GM20000 (cell line): ENCODE measurements around the gene MLXIP.

ENCODE experiments used
- DNase-seq: peaks from one replicate; pipeline ENCODE4 v3.0.0; 2012; ENCODE audit warnings: low spot score
- CTCF ChIP-seq: IDR thresholded peaks from 2 replicates; pipeline ENCODE4 v1.5.1; 2012; ENCODE audit warnings: mild to moderate bottlenecking, control low read depth; ENCODE audit errors: extremely low read depth, missing control alignments

MLXIP gene

GRCh38 chr12:122081083-122081696 is 2.6 kb downstream of the MLXIP start:
- no peak for TF ChIP-seq CTCF

GRCh38 chr12:122081697-122082221 is 3.2 kb downstream of the MLXIP start:
- no peak for TF ChIP-seq CTCF
- peak; percentile 70 for DNase-seq

More at GRCh38 chr12:122081083-122081696, 2.6 kb downstream of the MLXIP start:
- no peak for DNase-seq

- DNase-seq, result no peak
- no peak for TF ChIP-seq CTCF
These were observed 4.2 kb downstream of the MLXIP start for GRCh38 chr12:122082621-122083356.

- no peak for DNase-seq
- no peak for TF ChIP-seq CTCF
These were observed 6.4 kb downstream of the MLXIP start for GRCh38 chr12:122084857-122085405.

- TF ChIP-seq CTCF, result no peak
- no peak for DNase-seq
These were observed 7.0 kb downstream of the MLXIP start for GRCh38 chr12:122085591-122085990.

GRCh38 chr12:122086116-122086515 is 7.6 kb downstream of the MLXIP start:
- no peak for TF ChIP-seq CTCF
- no peak for DNase-seq

- no peak for TF ChIP-seq CTCF
- no peak for DNase-seq
These were observed 8.2 kb downstream of the MLXIP start for GRCh38 chr12:122086641-122087285.
